Thoracic aorta (tissue), 2 donors: ENCODE measurements around the gene PAK5. TPM values are rescaled to one million over a fixed set of nuclear protein-coding genes. Genes with fewer than 3 reads are reported as not detected.

ENCODE experiments used
- ATAC-seq: fragments of 150-250 bp; one replicate; pipeline ENCODE4 v1.8.0; 2017; ENCODE audit warnings: low read depth; ENCODE audit not compliant: insufficient number of reproducible peaks, low FRiP score
- DNase-seq: peaks from one replicate; pipeline ENCODE4 v3.0.0-alpha.2; 2020; ENCODE audit warnings: low spot score
- H3K27ac ChIP-seq, 2 donors: fragments of 200-600 bp; sonication (generic); 1 replicate in 1 of 2; 2 replicates in 1 of 2; pipeline ENCODE4 v1.5.1; 2016; ENCODE audit warnings: mild to moderate bottlenecking in 2 of 2, moderate library complexity in 2 of 2
- H3K27me3 ChIP-seq: fragments of 200-600 bp; sonication (generic); replicated peaks from 2 replicates; pipeline ENCODE4 v1.6.0; 2016; ENCODE audit warnings: mild to moderate bottlenecking; ENCODE audit not compliant: insufficient read depth
- H3K36me3 ChIP-seq: fragments of 200-600 bp; sonication (generic); one replicate; pipeline ENCODE4 v1.5.1; 2016
- H3K4me1 ChIP-seq, 2 donors: fragments of 200-600 bp; sonication (generic); 1 replicate in 1 of 2; 2 replicates in 1 of 2; pipeline versions ENCODE4 v1.5.1 to v1.6.0; 2016; ENCODE audit warnings: low read depth in 2 of 2, mild to moderate bottlenecking in 1 of 2; ENCODE audit not compliant: control insufficient read depth in 1 of 2
- H3K4me3 ChIP-seq: fragments of 200-600 bp; sonication (generic); 2 replicates; pipeline ENCODE4 v1.5.1; 2016; ENCODE audit warnings: mild to moderate bottlenecking
- H3K9me3 ChIP-seq: fragments of 200-600 bp; sonication (generic); 2 replicates; pipeline ENCODE4 v1.5.1; 2016
- CTCF ChIP-seq: fragments of 200-600 bp; sonication (generic); IDR thresholded peaks from one replicate; pipeline ENCODE4 v1.5.1; 2019; ENCODE audit warnings: antibody characterized with exemption
- total RNA-seq, 2 donors: library from RNA; depleted of rRNA; stranded (reverse); fragments of >200 nt; gene quantifications; one replicate each; pipeline versions ENCODE4 v1.1.0 to v1.2.3, GENCODE V29; 2016

PAK5 gene
- total RNA-seq, 2 donors from 2014 or later, result not detected

GRCh38 chr20:9756660-9757059 is 82.2 kb downstream of the PAK5 start:
- no peaks in the 10 kb centered on the region for H3K36me3 ChIP-seq
- no peak overlapping the region for H3K4me3 ChIP-seq
- DNase-seq (no peak), ATAC-seq (no peak)
- peaks cover 4% of the 10 kb centered on the region for H3K9me3 ChIP-seq
- H3K27ac ChIP-seq, result no peak overlapping the region
- TF ChIP-seq CTCF, result no peak
- no peaks in the 10 kb centered on the region for H3K4me1 ChIP-seq
- no peaks in the 10 kb centered on the region for H3K27me3 ChIP-seq

GRCh38 chr20:9755301-9755700 is 83.6 kb downstream of the PAK5 start:
- DNase-seq (no peak), ATAC-seq (no peak)
- Histone ChIP-seq H3K4me3 (no peak overlapping the region), H3K9me3 (no peaks in the 10 kb centered on the region), H3K36me3 (no peaks in the 10 kb centered on the region), H3K27me3 (no peaks in the 10 kb centered on the region), H3K27ac (no peak overlapping the region), H3K4me1 (no peaks in the 10 kb centered on the region)
- TF ChIP-seq CTCF, result no peak

GRCh38 chr20:9744551-9744950 is 94.3 kb downstream of the PAK5 start:
- Histone ChIP-seq H3K4me3 (no peak overlapping the region), H3K27ac (no peak overlapping the region), H3K27me3 (no peaks in the 10 kb centered on the region), H3K9me3 (no peaks in the 10 kb centered on the region), H3K4me1 (no peaks in the 10 kb centered on the region), H3K36me3 (no peaks in the 10 kb centered on the region)
- no peak for DNase-seq
- ATAC-seq, result no peak
- TF ChIP-seq CTCF, result no peak

GRCh38 chr20:9743871-9744270 is 95.0 kb downstream of the PAK5 start:
- TF ChIP-seq CTCF, result no peak
- no peaks in the 10 kb centered on the region for H3K4me1 ChIP-seq
- no peak overlapping the region for H3K27ac ChIP-seq
- no peaks in the 10 kb centered on the region for H3K27me3 ChIP-seq
- no peak for ATAC-seq
- no peaks in the 10 kb centered on the region for H3K9me3 ChIP-seq
- H3K36me3 ChIP-seq, result no peaks in the 10 kb centered on the region
- no peak overlapping the region for H3K4me3 ChIP-seq
- DNase-seq, result no peak

GRCh38 chr20:9742821-9743220 is 96.1 kb downstream of the PAK5 start:
- no peak for DNase-seq
- no peak for TF ChIP-seq CTCF
- Histone ChIP-seq H3K36me3 (no peaks in the 10 kb centered on the region), H3K4me1 (no peaks in the 10 kb centered on the region), H3K27ac (no peak overlapping the region), H3K4me3 (no peak overlapping the region), H3K9me3 (no peaks in the 10 kb centered on the region), H3K27me3 (no peaks in the 10 kb centered on the region)
- ATAC-seq, result no peak
